GM21447 (cell line): ENCODE data around the gene SSTR4.
"Not testable (repeated sequence)": the region's sequence is repeated elsewhere in the genome, so short reads cannot be mapped to it uniquely, and the experiment has no call there.

ENCODE experiments used
- ATAC-seq: cut with Tn5 transposase; IDR thresholded peaks from one replicate; pipeline ENCODE4 v1.9.1; 2021; ENCODE audit not compliant: unreplicated experiment

The SSTR4 gene

DNA sequence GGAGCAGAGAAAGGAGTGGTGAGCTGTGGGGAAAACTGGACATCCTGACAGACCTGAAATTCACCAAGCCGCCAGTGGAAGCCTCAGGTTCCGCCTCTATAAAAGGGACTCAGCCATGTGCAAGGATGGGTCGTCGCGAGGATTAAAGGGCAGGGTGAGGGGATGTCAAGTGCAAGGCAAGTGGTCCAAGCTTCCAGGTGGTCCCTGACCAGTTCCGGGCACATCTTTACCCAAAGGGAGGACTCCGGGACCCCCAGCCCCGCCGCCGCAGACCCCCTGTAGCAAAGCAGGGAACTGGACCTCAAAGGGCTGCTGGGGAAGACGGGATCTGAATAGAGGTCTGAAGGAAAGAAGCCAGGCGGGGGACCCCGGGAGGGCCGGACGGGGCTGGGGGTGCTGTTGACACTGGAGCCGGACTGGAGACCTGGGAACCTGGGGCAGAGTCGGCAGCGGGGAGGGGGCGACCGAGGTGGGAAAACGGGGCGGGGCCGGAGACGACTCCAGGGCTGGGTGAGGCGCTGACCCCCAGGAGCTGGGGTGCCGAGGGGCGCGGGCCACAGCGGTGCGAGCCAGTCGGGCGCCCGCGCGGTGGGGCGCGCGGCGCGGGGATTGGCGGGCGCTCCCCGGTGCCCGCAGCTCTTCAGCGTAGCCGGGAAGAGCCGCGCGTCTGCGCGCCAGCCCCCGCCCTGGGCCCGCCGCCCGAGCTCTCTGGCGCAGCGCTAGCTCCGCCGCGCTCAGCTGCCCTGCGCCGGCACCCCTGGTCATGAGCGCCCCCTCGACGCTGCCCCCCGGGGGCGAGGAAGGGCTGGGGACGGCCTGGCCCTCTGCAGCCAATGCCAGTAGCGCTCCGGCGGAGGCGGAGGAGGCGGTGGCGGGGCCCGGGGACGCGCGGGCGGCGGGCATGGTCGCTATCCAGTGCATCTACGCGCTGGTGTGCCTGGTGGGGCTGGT lies at the start of gene SSTR4:
SSTR4 (plus strand) TSS at position 592 of the 951 bp plus-strand sequence; CDS start at position 764, 172 bp downstream.
- no peak for ATAC-seq

DNA sequence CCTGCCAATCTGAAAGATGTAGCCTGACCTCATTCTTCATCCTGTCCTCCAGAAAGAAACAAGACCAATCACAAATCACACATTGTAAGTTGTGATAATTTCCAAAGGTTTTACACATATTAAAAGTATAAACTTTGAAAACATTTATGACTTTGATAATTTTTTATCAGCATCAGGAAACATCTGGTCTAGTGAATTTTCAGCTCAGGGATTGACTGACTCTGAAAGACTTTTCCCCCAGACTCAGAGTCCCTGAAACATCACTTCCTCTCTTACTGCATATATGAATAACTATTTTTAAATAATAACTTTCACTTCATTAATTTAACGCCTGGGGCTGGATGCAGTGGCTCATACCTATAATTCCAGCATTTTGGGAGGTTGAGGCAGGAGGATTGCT lies 48.5 kb upstream of the SSTR4 start:
- ATAC-seq: no peak

- ATAC-seq: not testable (repeated sequence)
Observed at GRCh38 chr20:22991424-22991823, 43.7 kb upstream of the SSTR4 start.

DNA sequence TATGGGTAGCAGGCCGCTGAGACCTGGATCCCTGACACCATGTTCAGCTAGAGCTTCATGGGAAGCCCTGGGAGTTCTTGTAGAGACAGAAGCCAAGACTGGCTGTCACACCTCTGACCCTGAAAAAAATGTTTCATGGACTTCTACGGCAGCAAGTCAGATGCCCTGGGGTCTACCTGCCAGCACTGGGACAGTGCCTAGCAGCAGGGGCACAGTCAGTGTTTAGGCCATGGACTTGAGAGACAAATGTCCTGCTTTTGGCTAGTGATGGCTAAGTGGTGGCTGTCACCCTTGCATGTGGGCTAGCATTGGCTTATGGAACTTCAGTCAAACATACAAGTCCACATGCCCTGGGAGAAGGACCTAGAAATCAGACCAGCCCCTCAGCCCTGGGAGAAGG lies 41.3 kb upstream of the SSTR4 start:
- ATAC-seq: no peak

DNA sequence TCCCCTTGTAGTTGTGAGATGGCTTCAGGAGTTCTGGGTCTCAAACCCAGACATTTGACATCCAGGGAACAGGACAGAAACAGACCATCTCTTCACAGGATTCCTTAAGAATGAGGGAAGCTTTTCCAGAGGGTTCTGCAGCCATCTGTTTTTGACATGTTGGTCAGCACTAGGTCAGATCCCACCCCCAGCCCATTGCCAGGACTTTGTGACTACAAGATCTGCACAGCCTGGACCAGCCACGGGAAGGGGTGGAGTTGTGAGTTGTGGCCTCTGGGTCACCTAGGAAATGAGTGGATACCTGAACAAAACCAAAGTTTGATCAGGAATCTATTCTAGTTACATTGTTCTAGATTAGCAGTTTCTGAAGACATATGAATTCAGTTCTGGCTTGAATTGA lies 39.2 kb upstream of the SSTR4 start:
- ATAC-seq: no peak

DNA sequence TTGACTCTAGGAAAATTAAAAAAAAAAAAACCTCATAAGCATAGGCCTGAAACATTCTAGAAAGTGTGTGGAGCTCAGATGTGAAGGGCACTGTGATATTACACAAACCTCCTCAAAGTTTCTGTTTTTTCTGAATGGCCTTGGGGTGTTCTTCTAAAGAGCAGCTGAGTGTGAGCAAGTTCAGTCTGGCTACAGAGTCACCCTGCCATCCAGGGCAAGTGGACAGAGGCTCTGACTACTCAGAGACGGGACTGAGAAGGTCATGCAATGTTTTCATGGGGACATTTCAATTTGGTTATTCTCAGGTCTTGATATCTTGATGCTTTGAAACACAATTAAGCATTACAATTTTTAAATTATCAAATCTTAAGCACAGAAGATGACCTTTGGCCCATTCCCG lies 36.6 kb upstream of the SSTR4 start:
- no peak for ATAC-seq

DNA sequence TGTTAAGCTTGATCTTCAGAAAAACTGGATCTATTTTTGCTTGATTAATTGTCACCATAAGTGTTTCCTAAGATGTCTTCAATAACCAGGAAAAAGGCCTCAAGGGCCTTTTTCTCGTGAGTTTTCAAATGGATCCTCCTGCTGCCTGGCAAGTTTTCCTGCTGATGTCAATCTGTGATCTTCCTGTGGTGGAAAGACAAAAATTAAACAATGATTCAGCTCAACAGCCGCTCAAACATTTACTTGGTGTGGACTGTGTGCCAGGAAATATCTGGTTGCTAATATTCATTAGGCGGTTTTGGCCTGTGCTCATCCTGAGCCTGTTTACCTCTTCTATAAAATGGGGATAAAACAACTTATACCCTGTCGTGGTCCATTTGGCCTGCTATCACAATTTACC lies 35.4 kb upstream of the SSTR4 start:
- ATAC-seq: no peak

- ATAC-seq: no peak
Observed at GRCh38 chr20:23000232-23000947, 34.7 kb upstream of the SSTR4 start.

DNA sequence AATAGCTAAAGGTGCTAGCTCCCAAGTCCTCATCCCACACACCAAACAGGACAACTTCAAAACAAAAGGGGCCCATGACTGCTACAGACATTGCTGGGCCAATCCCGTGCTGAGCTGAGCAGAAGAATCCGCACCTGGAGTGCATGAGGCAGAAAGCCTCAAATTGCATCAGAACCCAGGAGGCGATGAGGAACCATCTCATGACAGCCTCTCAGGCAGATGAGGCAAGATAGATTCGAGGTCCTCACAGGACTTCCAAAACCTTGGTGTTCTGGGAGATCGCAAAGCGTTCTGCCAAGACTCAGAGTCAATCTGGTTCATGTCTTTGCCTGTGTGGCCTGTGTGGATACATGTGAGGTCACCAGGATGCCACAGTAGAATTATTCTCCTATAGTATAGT lies 32.8 kb upstream of the SSTR4 start:
- ATAC-seq: no peak

DNA sequence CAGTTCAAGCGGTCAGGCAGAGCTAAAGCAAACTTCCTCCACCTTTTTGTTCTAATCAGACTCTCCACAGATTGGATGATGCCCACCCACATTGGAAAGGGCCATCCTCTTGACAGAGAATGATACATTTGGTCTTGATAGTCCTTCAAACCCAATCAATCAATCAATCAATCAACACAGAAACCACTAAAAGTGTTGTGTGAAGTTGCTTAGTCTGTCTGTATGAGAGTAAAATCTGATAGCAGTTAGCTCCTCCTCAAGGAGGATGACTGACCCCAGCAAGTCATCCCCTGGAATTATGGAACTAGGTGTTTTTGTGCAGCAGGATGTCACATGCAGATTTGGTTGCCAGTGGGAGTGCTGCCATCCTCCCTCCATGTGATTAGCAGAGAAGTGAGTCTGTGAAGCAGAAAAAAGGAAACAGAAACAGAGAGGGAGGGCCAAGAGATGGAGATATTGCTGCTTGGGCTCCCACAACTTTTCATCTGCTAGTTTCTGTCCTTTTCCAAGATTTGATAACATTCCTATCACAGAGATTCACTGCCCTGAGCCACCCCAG lies 32.0 kb upstream of the SSTR4 start:
- no peak for ATAC-seq

DNA sequence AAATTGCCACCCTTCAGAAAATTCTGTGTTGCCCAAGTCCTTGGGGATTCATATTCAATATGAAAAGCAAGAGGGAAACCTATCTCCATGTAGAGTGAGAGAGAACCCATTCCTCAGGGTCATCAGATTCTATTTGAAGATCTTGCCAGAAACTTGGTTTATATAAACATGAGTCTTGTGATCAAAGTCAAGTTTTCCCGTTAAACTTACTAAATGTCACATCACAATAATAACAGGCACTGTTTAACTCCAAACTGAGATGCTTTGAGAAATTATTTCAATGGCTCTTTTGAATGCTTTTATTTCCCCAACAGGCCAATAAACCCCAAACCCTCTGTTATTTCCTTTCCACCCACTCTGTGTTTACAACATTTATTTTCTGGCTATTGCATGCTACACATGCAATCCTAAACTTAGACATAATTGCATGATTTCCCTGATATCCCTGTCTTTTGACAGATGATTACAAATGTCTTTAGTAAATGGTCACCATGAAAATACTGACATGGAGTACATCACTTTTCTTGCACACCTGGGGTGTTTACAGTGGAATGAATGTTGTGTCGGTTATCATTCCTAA lies 31.1 kb upstream of the SSTR4 start:
- no peak for ATAC-seq

- ATAC-seq: no peak
Observed at GRCh38 chr20:23005776-23006175, 29.3 kb upstream of the SSTR4 start.

DNA sequence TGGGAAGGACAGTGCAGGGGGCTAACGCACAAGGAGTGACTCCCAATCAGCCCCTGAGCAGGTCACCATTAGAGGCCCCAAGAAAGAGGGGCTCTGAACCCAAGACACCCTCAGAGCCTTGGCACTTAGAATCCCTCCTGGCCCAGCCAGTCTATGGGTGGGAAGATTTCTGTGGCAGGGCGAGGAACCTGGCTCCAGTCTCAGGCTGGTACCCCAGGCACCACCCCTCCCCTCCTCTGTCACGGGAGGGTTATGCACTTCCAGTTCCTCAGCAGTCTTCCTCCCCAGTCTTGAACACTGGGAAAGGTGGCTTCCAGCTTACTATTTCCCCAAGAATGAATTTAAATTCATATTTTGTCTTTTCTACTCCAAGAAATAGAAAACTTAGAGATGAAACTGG lies 27.6 kb upstream of the SSTR4 start:
- ATAC-seq: no peak

GRCh38 chr20:23007886-23008655 lies 27.0 kb upstream of the SSTR4 start:
- no peak for ATAC-seq

DNA sequence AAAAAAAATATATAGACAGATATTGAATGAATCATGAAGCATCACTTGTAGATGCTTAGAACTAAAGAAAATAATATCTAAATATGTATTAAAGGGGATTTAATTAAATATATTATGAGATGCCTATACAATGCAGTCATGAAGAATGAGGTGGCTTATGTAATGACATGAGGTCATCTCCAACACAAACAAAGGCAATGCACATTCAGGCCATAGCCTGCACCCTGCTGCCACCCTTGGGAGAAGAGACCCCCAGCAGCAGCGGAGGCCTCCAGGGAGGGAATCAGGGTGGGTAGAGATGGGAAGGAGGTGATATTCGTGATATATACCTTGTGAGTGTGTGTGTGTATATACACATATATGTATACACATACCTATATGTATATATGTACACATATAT lies 26.4 kb upstream of the SSTR4 start:
- no peak for ATAC-seq

GRCh38 chr20:23009636-23010035 lies 25.5 kb upstream of the SSTR4 start:
- no peak for ATAC-seq

DNA sequence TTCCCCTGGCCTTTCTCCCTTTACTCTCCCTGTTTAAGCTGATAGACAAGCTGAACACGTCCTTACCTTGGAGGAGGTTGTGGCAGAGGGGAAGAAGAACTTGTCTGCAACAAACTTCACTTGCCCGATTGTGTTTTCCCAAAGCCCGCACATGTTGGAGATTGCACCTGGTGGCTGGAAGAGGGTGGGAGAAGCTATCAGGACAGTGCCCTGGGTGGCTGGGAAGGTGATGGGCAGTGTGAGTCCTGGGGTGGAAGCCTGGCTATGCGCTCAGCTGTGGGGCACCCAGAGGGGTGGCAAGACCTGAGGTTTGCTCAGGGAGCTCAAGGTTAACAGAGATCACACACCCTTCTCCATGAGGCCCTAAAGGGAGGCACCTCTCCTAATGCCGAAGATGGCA lies 25.0 kb upstream of the SSTR4 start:
- ATAC-seq: no peak

GRCh38 chr20:23011008-23011721 lies 23.9 kb upstream of the SSTR4 start:
- no peak for ATAC-seq

DNA sequence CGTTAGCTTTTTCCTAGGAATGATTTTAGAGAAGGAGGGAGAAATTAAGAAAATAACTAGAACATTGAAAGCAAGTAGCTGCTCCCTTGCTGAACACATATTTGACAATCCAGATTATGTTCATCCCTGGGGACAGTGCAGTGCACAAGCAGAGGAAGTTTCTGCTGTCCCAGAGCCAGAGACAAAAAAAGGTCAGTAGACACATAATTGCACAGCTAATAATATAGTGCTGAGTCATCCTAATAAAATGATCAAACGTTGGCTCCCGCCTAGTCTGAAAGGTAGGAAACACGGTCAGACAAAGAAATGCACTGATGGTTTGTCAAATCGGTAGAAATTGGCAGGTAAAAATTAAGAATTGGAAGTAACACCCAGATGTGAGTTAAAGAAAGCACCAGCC lies 21.7 kb upstream of the SSTR4 start:
- no peak for ATAC-seq

DNA sequence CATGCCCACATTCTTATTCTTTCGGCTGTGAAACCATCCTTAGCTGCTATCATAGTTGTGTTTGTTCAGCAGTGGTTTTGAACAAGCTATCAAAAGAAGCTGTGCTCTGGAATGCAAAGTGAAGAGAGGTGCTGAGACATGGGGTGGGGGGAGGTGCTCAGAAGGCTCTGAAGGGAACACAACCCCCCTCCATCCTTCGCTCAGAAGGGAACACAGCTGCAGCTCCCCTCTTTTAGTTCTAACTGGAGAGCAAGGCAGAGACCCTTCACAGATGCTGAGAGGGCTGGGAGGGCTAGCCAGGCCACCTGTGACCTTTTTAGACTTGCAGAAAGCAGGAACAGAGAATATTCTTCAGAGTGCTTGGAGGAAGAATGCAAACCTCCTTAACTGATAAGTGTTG lies 17.6 kb upstream of the SSTR4 start:
- no peak for ATAC-seq
